ENCODE measurements around the gene TBL1Y.

Gene TBL1Y

GRCh38 chrY:6972271-6972887, 61.9 kb downstream of the TBL1Y start:
- no peak for TF ChIP-seq CTCF (IDR thresholded peaks at IDR 0.05; ENCODE audit: low read depth, low read length)

GRCh38 chrY:6974971-6975370, 64.5 kb downstream of the TBL1Y start:
- no peak for TF ChIP-seq CTCF (IDR thresholded peaks at IDR 0.05; ENCODE audit: low read depth, low read length)

More at GRCh38 chrY:6972271-6972887, 61.9 kb downstream of the TBL1Y start:
- H3K4me3 ChIP-seq (ENCODE audit: low read depth, low read length): no peak overlapping the region

GRCh38 chrY:6977783-6978182, 67.3 kb downstream of the TBL1Y start:
- H3K4me3 ChIP-seq (ENCODE audit: low read depth, low read length): no peak overlapping the region
- no peak for TF ChIP-seq CTCF (IDR thresholded peaks at IDR 0.05; ENCODE audit: low read depth, low read length)

More at GRCh38 chrY:6974971-6975370, 64.5 kb downstream of the TBL1Y start:
- no peak overlapping the region for H3K4me3 ChIP-seq (ENCODE audit: low read depth, low read length)

- TF ChIP-seq CTCF (IDR thresholded peaks at IDR 0.05; ENCODE audit: low read depth, low read length): no peak
- no peak overlapping the region for H3K4me3 ChIP-seq (ENCODE audit: low read depth, low read length)
Observed at GRCh38 chrY:6983221-6983620, 72.7 kb downstream of the TBL1Y start.

GRCh38 chrY:6987811-6988210, 77.3 kb downstream of the TBL1Y start:
- no peak overlapping the region for H3K4me3 ChIP-seq (ENCODE audit: low read depth, low read length)
- TF ChIP-seq CTCF (IDR thresholded peaks at IDR 0.05; ENCODE audit: low read depth, low read length): no peak

- no peak for TF ChIP-seq CTCF (IDR thresholded peaks at IDR 0.05; ENCODE audit: low read depth, low read length)
Observed at GRCh38 chrY:6989886-6990620, 79.6 kb downstream of the TBL1Y start.

GRCh38 chrY:6992041-6992440, 81.5 kb downstream of the TBL1Y start:
- no peak for TF ChIP-seq CTCF (IDR thresholded peaks at IDR 0.05; ENCODE audit: low read depth, low read length)
- no peak overlapping the region for H3K4me3 ChIP-seq (ENCODE audit: low read depth, low read length)

More at GRCh38 chrY:6989886-6990620, 79.6 kb downstream of the TBL1Y start:
- H3K4me3 ChIP-seq (ENCODE audit: low read depth, low read length): no peak overlapping the region

Measured in WI38 (cell line).